HepG2 (cell line): ENCODE measurements around the gene TBC1D14. TPM values are rescaled to one million over a fixed set of nuclear protein-coding genes. Genes with fewer than 3 reads are reported as not detected.

Source experiments
- ATAC-seq: fragments of 200-7000 bp; cut with Tn5 transposase; 3 replicates; pipeline ENCODE4 v1.9.1; 2020; ENCODE audit warnings: mild to moderate bottlenecking, moderate library complexity
- BruUV-seq: library from RNA; stranded (reverse); fragments of 400-500 nt; replicated peaks from 2 replicates; lab custom pipeline; 2021; lab: Mats Ljungman, UMichigan
- CTCF ChIA-PET: fragments of 300-600 bp; formaldehyde crosslinking; extraction: SDS; loops from one replicate; lab custom pipeline; 2021; ENCODE audit warnings: low total read pairs, inconsistent platforms, low intra/inter-chr PET ratio; lab: Yijun Ruan, JAX
- POLR2A ChIA-PET: fragments of 350-600 bp; sonication (Branson Sonifier 250); formaldehyde crosslinking; loops from one replicate; lab custom pipeline; 2020; ENCODE audit warnings: antibody characterized with exemption, inconsistent platforms; lab: Yijun Ruan, JAX
- DNase-seq: peaks from one replicate; pipeline ENCODE4 v3.0.0-alpha.2; 2015; ENCODE audit warnings: low spot score
- FAIRE-seq: peaks from 3 replicates; lab custom pipeline; 2011; peaks lifted over from hg19 to GRCh38; lab: Jason Lieb, UNC
- H2AFZ ChIP-seq: one replicate; pipeline ENCODE4 v1.6.1; 2011; ENCODE audit warnings: low read length, inconsistent platforms
- H3K27ac ChIP-seq: fragments of 300-600 bp; 3 replicates; pipeline ENCODE4 v1.8.0; 2011; ENCODE audit warnings: mixed run types, mild to moderate bottlenecking, mixed read lengths, low read length, inconsistent platforms; ENCODE audit not compliant: insufficient read depth; ENCODE audit errors: extremely low read length
- H3K27me3 ChIP-seq, 2 experiments: fragments of 200-600 bp in 1 of 2; 2 replicates in 1 of 2; 3 replicates in 1 of 2; pipeline versions ENCODE4 v1.6.0 to v1.8.0; 2011; ENCODE audit warnings: low read length in 2 of 2, mild to moderate bottlenecking in 2 of 2, moderate library complexity in 2 of 2, inconsistent platforms in 1 of 2; ENCODE audit not compliant: insufficient read depth in 2 of 2, control insufficient read depth in 1 of 2
- H3K36me3 ChIP-seq, 2 experiments: fragments of 200-600 bp in 1 of 2; replicated peaks in 1 of 2; 2 replicates in 1 of 2; 3 replicates in 1 of 2; pipeline versions ENCODE4 v1.5.1 to v1.8.0; 2011; ENCODE audit warnings: low read length in 2 of 2, inconsistent platforms in 1 of 2; ENCODE audit not compliant: insufficient read depth in 2 of 2, control insufficient read depth in 1 of 2
- H3K4me1 ChIP-seq: 2 replicates; pipeline ENCODE4 v1.5.1; 2012; ENCODE audit warnings: low read length, inconsistent platforms; ENCODE audit not compliant: insufficient read depth
- H3K4me2 ChIP-seq: 2 replicates; pipeline ENCODE4 v1.6.0; 2011; ENCODE audit warnings: low read depth, low read length, inconsistent platforms
- H3K4me3 ChIP-seq, 3 experiments: fragments of 200-600 bp in 1 of 3; sonication (generic), shearing (Covaris generic) in 1 of 3; replicated peaks in 1 of 3; 2 replicates each; pipeline ENCODE4 v1.5.1; 2011 to 2016; ENCODE audit warnings: low read length in 3 of 3, inconsistent platforms in 2 of 3, low read depth in 2 of 3, mild to moderate bottlenecking in 2 of 3, control low read depth in 1 of 3, mixed read lengths in 1 of 3; ENCODE audit not compliant: insufficient read depth in 1 of 3
- H3K79me2 ChIP-seq: one replicate; pipeline ENCODE4 v1.6.1; 2011; ENCODE audit warnings: low read length, inconsistent platforms; ENCODE audit not compliant: insufficient read depth
- H3K9ac ChIP-seq: 2 replicates; pipeline ENCODE4 v1.6.0; 2011; ENCODE audit warnings: mild to moderate bottlenecking, low read depth, low read length, inconsistent platforms; ENCODE audit not compliant: insufficient read depth
- H3K9me3 ChIP-seq: 2 replicates; pipeline ENCODE4 v1.5.1; 2012; ENCODE audit warnings: mild to moderate bottlenecking, low read length
- H4K20me1 ChIP-seq: 2 replicates; pipeline ENCODE4 v1.6.0; 2011; ENCODE audit warnings: inconsistent platforms, mild to moderate bottlenecking, low read length, moderate library complexity; ENCODE audit not compliant: insufficient read depth
- CCAR2 ChIP-seq: fragments of 200-400 bp; formaldehyde crosslinking; optimal IDR thresholded peaks from 2 replicates; pipeline ENCODE3; 2018; ENCODE audit warnings: low read depth, mild to moderate bottlenecking, low read length, moderate library complexity
- FOXJ3 ChIP-seq: sonication (generic); formaldehyde crosslinking; IDR thresholded peaks from 2 replicates; pipeline ENCODE4 v1.4.0; 2020; ENCODE audit warnings: missing genetic modification reagents, mild to moderate bottlenecking, borderline replicate concordance
- HMG20B ChIP-seq: conservative IDR thresholded peaks from 2 replicates; pipeline ENCODE4 v1.6.1; 2016; ENCODE audit warnings: missing genetic modification reagents, missing compliant biosample characterization
- HNRNPL ChIP-seq: fragments of 200-400 bp; formaldehyde crosslinking; IDR thresholded peaks from 2 replicates; pipeline ENCODE4 v1.6.1; 2017; ENCODE audit warnings: mild to moderate bottlenecking, low read depth, low read length
- KDM3A ChIP-seq: IDR thresholded peaks from 2 replicates; pipeline ENCODE4 v1.6.1; 2018; ENCODE audit warnings: low read depth, missing compliant biosample characterization
- MTA3 ChIP-seq: sonication (generic); formaldehyde crosslinking; IDR thresholded peaks from 2 replicates; pipeline ENCODE4 v1.4.0; 2020; ENCODE audit warnings: missing genetic modification reagents
- NKX3-1 ChIP-seq: sonication (generic); formaldehyde crosslinking; IDR thresholded peaks from 2 replicates; pipeline ENCODE4 v1.5.0; 2020; ENCODE audit warnings: missing genetic modification reagents
- WGBS: methylation state at CpG from one replicate; pipeline ENCODE4 v1.1.6; 2017; ENCODE audit warnings: low lambda C conversion rate; 5-methylcytosine and 5-hydroxymethylcytosine counted together
- in situ Hi-C: cut with HindIII; loops from 2 replicates; pipeline ENCODE4 v1.10.0; 2017; ENCODE audit warnings: low pct_unique_long_range_greater_than_20kb; ENCODE audit not compliant: extremely low pct_ligation_motif_present
- intact Hi-C: fragments of 100-400 bp; cut with micrococcal nuclease; formaldehyde crosslinking; loops from one replicate; pipeline ENCODE4 v1.10.0; 2022; ENCODE audit not compliant: unreplicated experiment
- polyA plus RNA-seq, 8 experiments: library from polyadenylated mRNA; depleted of rRNA in 3 of 8; stranded (reverse) in 7 of 8; unstranded in 1 of 8; fragments of >200 nt; fragmentation: Illumina TruSeq in 4 of 8; extraction: Trizol in 4 of 8; gene quantifications; 2 replicates each; pipeline versions ENCODE4 v1.2.1 to v1.2.3, GENCODE V29; 2011 to 2016; ENCODE audit warnings: low read depth in 4 of 8, missing spikeins in 1 of 8, mixed read lengths in 1 of 8; ENCODE audit not compliant: insufficient read depth in 1 of 8
- total RNA-seq, 5 experiments: library from RNA; depleted of rRNA; stranded (reverse); fragments of >200 nt; fragmentation: Illumina TruSeq; extraction: Trizol; gene quantifications; 2 replicates each; pipeline ENCODE4 v1.2.3, GENCODE V29; 2016; ENCODE audit warnings: low read depth in 1 of 5
- TF ChIP-seq, protein P1 (sequence below), 2 experiments: IDR thresholded peaks; 2 replicates each; pipeline ENCODE4 v1.6.1; 2011 to 2012; ENCODE audit warnings: low read length in 2 of 2, borderline replicate concordance in 1 of 2, low read depth in 1 of 2, mild to moderate bottlenecking in 1 of 2, moderate library complexity in 1 of 2
- TF ChIP-seq, protein P2 (sequence below): IDR thresholded peaks from 2 replicates; pipeline ENCODE4 v1.6.1; 2012; ENCODE audit warnings: inconsistent platforms
- TF ChIP-seq, protein P3 (sequence below): sonication (generic); formaldehyde crosslinking; IDR thresholded peaks from 2 replicates; pipeline ENCODE4 v1.4.0; 2020; ENCODE audit warnings: mild to moderate bottlenecking, missing genetic modification reagents

Gene TBC1D14
- total and polyA plus RNA-seq, 2 of the 13 experiments (the other 11 are each of a cell fraction or from before 2014, with no cell fraction given) = 29.5 to 46.5 TPM

DNA sequence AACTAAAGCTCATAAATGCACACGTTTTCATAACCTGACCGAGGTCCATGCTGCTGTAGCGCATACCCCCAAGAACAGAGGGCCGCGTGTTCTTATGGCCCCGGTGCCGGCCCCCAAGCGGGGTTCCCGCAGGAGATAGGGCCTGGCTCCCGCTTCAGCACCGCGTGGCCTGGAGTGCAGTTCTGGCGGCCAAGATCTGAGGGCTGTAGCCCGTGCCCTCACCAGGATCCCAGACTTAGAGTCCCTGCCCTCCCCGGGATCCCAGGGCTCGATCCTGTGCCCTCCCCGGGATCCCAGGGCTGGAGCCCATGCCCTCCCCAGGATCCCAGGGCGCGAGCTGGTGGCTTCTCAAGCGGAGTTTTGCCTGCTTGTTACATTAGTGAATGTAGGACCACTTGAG is 159.3 kb downstream of the TBC1D14 start:
- Histone ChIP-seq H3K79me2 (peaks cover 40% of the 10 kb centered on the region), H3K36me3 (peaks cover 1 to 8% of the 10 kb centered on the region in 2 experiments), H3K4me2 (peak overlapping the region; percentile 90), H3K9ac (peak overlapping the region; percentile 69), H3K4me3 (peak overlapping the region; percentile 74 to 97 (median 81)), H4K20me1 (peaks cover 29% of the 10 kb centered on the region), H2AFZ (no peak overlapping the region), H3K27me3 (no peaks in the 10 kb centered on the region; a peak in 1 of 5 replicates), H3K4me1 (peaks cover 72% of the 10 kb centered on the region), H3K27ac (no peak overlapping the region), H3K9me3 (no peaks in the 10 kb centered on the region)
- DNase-seq (no peak), FAIRE-seq (no peak), ATAC-seq (peak; percentile 37)
- 0% methylated on average over 20 of the region's 20 CpGs for WGBS
- intact Hi-C loops = loop anchor here (5.0 kb wide), 1 partner anchor 82 kb away; no protein-coding TSS in a partner anchor
- in situ Hi-C loops = no loop called here
- BruUV-seq = no TSS peak
- CTCF ChIA-PET = no interaction called here
- POLR2A ChIA-PET = interaction anchor here (0.9 to 5.1 kb wide), 15 partner anchors 15 to 380 kb away, joined by 3 to 64 read pairs (median 8); partner anchors contain the start of genes TADA2B and TBC1D14
- TF ChIP-seq MTA3 (no peak), HMG20B (CRISPR knock-in tag) (no peak), FOXJ3 (CRISPR knock-in tag) (peak; percentile 1; the same call in 1 of the 2 replicates), HNRNPL (0 out of 2 replicates have a peak, but pooled peaks have one; percentile 22), CCAR2 (no peak), NKX3-1 (0 out of 2 replicates have a peak, but pooled peaks have one; percentile 15), KDM3A (no peak)
- TF ChIP-seq, protein P1, sequence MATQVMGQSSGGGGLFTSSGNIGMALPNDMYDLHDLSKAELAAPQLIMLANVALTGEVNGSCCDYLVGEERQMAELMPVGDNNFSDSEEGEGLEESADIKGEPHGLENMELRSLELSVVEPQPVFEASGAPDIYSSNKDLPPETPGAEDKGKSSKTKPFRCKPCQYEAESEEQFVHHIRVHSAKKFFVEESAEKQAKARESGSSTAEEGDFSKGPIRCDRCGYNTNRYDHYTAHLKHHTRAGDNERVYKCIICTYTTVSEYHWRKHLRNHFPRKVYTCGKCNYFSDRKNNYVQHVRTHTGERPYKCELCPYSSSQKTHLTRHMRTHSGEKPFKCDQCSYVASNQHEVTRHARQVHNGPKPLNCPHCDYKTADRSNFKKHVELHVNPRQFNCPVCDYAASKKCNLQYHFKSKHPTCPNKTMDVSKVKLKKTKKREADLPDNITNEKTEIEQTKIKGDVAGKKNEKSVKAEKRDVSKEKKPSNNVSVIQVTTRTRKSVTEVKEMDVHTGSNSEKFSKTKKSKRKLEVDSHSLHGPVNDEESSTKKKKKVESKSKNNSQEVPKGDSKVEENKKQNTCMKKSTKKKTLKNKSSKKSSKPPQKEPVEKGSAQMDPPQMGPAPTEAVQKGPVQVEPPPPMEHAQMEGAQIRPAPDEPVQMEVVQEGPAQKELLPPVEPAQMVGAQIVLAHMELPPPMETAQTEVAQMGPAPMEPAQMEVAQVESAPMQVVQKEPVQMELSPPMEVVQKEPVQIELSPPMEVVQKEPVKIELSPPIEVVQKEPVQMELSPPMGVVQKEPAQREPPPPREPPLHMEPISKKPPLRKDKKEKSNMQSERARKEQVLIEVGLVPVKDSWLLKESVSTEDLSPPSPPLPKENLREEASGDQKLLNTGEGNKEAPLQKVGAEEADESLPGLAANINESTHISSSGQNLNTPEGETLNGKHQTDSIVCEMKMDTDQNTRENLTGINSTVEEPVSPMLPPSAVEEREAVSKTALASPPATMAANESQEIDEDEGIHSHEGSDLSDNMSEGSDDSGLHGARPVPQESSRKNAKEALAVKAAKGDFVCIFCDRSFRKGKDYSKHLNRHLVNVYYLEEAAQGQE (IDR thresholded peaks at IDR 0.05; ENCODE audit: borderline replicate concordance in 1 of 2, low read depth in 1 of 2, low read length in 2 of 2) = 0 out of 4 replicates have a peak, but pooled peaks of 1 of the 2 experiments have one; percentile 32
- TF ChIP-seq, protein P2, sequence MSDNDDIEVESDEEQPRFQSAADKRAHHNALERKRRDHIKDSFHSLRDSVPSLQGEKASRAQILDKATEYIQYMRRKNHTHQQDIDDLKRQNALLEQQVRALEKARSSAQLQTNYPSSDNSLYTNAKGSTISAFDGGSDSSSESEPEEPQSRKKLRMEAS = peak; percentile 37; the same call in 1 of the 2 replicates
- TF ChIP-seq, protein P3, sequence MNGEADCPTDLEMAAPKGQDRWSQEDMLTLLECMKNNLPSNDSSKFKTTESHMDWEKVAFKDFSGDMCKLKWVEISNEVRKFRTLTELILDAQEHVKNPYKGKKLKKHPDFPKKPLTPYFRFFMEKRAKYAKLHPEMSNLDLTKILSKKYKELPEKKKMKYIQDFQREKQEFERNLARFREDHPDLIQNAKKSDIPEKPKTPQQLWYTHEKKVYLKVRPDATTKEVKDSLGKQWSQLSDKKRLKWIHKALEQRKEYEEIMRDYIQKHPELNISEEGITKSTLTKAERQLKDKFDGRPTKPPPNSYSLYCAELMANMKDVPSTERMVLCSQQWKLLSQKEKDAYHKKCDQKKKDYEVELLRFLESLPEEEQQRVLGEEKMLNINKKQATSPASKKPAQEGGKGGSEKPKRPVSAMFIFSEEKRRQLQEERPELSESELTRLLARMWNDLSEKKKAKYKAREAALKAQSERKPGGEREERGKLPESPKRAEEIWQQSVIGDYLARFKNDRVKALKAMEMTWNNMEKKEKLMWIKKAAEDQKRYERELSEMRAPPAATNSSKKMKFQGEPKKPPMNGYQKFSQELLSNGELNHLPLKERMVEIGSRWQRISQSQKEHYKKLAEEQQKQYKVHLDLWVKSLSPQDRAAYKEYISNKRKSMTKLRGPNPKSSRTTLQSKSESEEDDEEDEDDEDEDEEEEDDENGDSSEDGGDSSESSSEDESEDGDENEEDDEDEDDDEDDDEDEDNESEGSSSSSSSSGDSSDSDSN = 0 out of 2 replicates have a peak, but pooled peaks have one; percentile 8
